HCT116 (cell line): ENCODE measurements around the gene PCK2. TPM values are rescaled to one million over a fixed set of nuclear protein-coding genes. Genes with fewer than 3 reads are reported as not detected.

Experiments
- ATAC-seq: fragments of 200-7000 bp; cut with Tn5 transposase; 2 replicates; pipeline ENCODE4 v1.9.1; 2020; ENCODE audit warnings: mild to moderate bottlenecking, moderate library complexity
- BruUV-seq: library from RNA; stranded (reverse); fragments of 400-500 nt; replicated peaks from 2 replicates; lab custom pipeline; 2021; lab: Mats Ljungman, UMichigan
- CTCF ChIA-PET: fragments of 300-600 bp; sonication (Branson Sonifier 250); formaldehyde crosslinking; loops from one replicate; lab custom pipeline; 2021; ENCODE audit warnings: antibody characterized with exemption; lab: Charles Lee
- POLR2A ChIA-PET: fragments of 300-600, 350-600 bp; sonication (Branson Sonifier 250); formaldehyde crosslinking; loops from one replicate; lab custom pipeline; 2021; ENCODE audit warnings: antibody characterized with exemption; lab: Charles Lee
- RAD21 ChIA-PET, 2 experiments: fragments of 300-600 bp; sonication (Branson Sonifier 250); formaldehyde crosslinking; loops; one replicate each; lab custom pipeline; 2023; ENCODE audit warnings: low total read pairs in 2 of 2; ENCODE audit not compliant: uncharacterized antibody in 2 of 2, unreplicated experiment in 2 of 2, low non-redundant PET in 1 of 2; lab: Charles Lee
- DNase-seq: peaks from one replicate; pipeline ENCODE4 v3.0.0-alpha.2; 2010; ENCODE audit warnings: low read depth, low spot score
- H2AFZ ChIP-seq: fragments of 200-600 bp; shearing (Covaris generic), sonication (generic); 2 replicates; pipeline ENCODE4 v1.6.1; 2017; ENCODE audit warnings: low read depth, mixed run types, mixed read lengths, antibody characterized with exemption, low read length; ENCODE audit not compliant: poor library complexity, severe bottlenecking
- H3K27ac ChIP-seq: 2 replicates; pipeline ENCODE4 v1.5.1; 2012; ENCODE audit warnings: low read depth, low read length
- H3K27me3 ChIP-seq: fragments of 200-600 bp; sonication (generic); 2 replicates; pipeline ENCODE4 v1.6.1; 2016; ENCODE audit warnings: mixed run types, low read length, mixed read lengths; ENCODE audit not compliant: insufficient read depth
- H3K36me3 ChIP-seq, 2 experiments: fragments of 200-500 bp in 1 of 2; fragments of 200-600 bp in 1 of 2; sonication (Bioruptor generic) in 1 of 2; sonication (generic) in 1 of 2; 2 replicates each; pipeline versions ENCODE4 v1.5.1 to v1.6.1; 2014 to 2016; ENCODE audit warnings: low read length in 2 of 2, inconsistent platforms in 1 of 2, mixed read lengths in 1 of 2, mixed run types in 1 of 2; ENCODE audit not compliant: insufficient read depth in 2 of 2, control insufficient read depth in 1 of 2
- H3K4me1 ChIP-seq, 2 experiments: fragments of 200-600 bp in 1 of 2; sonication (generic) in 1 of 2; 2 replicates each; pipeline versions ENCODE4 v1.5.1 to v1.6.1; 2012 to 2017; ENCODE audit warnings: low read length in 2 of 2, inconsistent platforms in 1 of 2, mild to moderate bottlenecking in 1 of 2, mixed read lengths in 1 of 2, mixed run types in 1 of 2, moderate library complexity in 1 of 2; ENCODE audit not compliant: insufficient read depth in 2 of 2, control insufficient read depth in 1 of 2
- H3K4me2 ChIP-seq: fragments of 200-600 bp; sonication (generic); 2 replicates; pipeline ENCODE4 v1.6.1; 2017; ENCODE audit warnings: mixed run types, low read length, mixed read lengths
- H3K4me3 ChIP-seq, 2 experiments: fragments of 200-600 bp in 1 of 2; sonication (generic) in 1 of 2; replicated peaks in 1 of 2; 2 replicates each; pipeline ENCODE4 v1.5.1; 2011 to 2016; ENCODE audit warnings: low read length in 2 of 2, control low read depth in 1 of 2, low read depth in 1 of 2, mild to moderate bottlenecking in 1 of 2, mixed read lengths in 1 of 2, mixed run types in 1 of 2
- H3K79me2 ChIP-seq: fragments of 200-600 bp; sonication (generic); 2 replicates; pipeline ENCODE4 v1.6.1; 2017; ENCODE audit warnings: mild to moderate bottlenecking, mixed run types, low read length, moderate library complexity, mixed read lengths; ENCODE audit not compliant: insufficient read depth
- H3K9ac ChIP-seq: fragments of 200-600 bp; sonication (generic); 2 replicates; pipeline ENCODE4 v1.6.1; 2016; ENCODE audit warnings: low read length, mixed read lengths
- H3K9me2 ChIP-seq: fragments of 200-600 bp; sonication (generic), shearing (Covaris generic); 2 replicates; pipeline ENCODE4 v1.6.1; 2017; ENCODE audit warnings: mixed run types, mild to moderate bottlenecking, moderate library complexity; ENCODE audit not compliant: insufficient read depth
- H3K9me3 ChIP-seq, 2 experiments: fragments of 200-500 bp in 1 of 2; fragments of 200-600 bp in 1 of 2; sonication (Bioruptor generic) in 1 of 2; sonication (generic) in 1 of 2; 2 replicates each; pipeline ENCODE4 v1.6.1; 2014 to 2017; ENCODE audit warnings: low read length in 2 of 2, mixed read lengths in 2 of 2, inconsistent platforms in 1 of 2, low read depth in 1 of 2, mild to moderate bottlenecking in 1 of 2, mixed run types in 1 of 2, moderate library complexity in 1 of 2; ENCODE audit not compliant: control insufficient read depth in 1 of 2, insufficient read depth in 1 of 2
- H4K20me1 ChIP-seq: fragments of 200-600 bp; sonication (generic), shearing (Covaris generic); 2 replicates; pipeline ENCODE4 v1.6.1; 2017; ENCODE audit warnings: mixed run types, mild to moderate bottlenecking, moderate library complexity; ENCODE audit not compliant: insufficient read depth
- CEBPB ChIP-seq: IDR thresholded peaks from 2 replicates; pipeline ENCODE4 v1.6.1; 2012; ENCODE audit warnings: low read depth
- ELF1 ChIP-seq: IDR thresholded peaks from 2 replicates; pipeline ENCODE4 v1.6.1; 2012; ENCODE audit warnings: low read depth, borderline replicate concordance
- EZH2 ChIP-seq: fragments of 200-600 bp; sonication (generic); IDR thresholded peaks from 2 replicates; pipeline ENCODE4 v1.6.1; 2017; ENCODE audit warnings: antibody characterized with exemption, mixed run types
- EZH2phosphoT487 ChIP-seq: fragments of 200-600 bp; IDR thresholded peaks from 2 replicates; pipeline ENCODE4 v1.6.1; 2018; ENCODE audit warnings: antibody characterized with exemption, borderline replicate concordance
- POLR2A ChIP-seq: IDR thresholded peaks from 2 replicates; pipeline ENCODE4 v1.7.0; 2011; ENCODE audit warnings: borderline replicate concordance; ENCODE audit not compliant: insufficient read depth, insufficient read length; ENCODE audit errors: extremely low read depth
- POLR2AphosphoS5 ChIP-seq: IDR thresholded peaks from 2 replicates; pipeline ENCODE4 v1.6.1; 2011; ENCODE audit warnings: mild to moderate bottlenecking, low read depth, low read length, moderate library complexity
- RAD21 ChIP-seq: IDR thresholded peaks from 2 replicates; pipeline ENCODE4 v1.6.1; 2012; ENCODE audit warnings: low read depth, mild to moderate bottlenecking
- SIN3A ChIP-seq: IDR thresholded peaks from 2 replicates; pipeline ENCODE4 v1.6.1; 2012; ENCODE audit warnings: low read depth
- SRF ChIP-seq: IDR thresholded peaks from 2 replicates; pipeline ENCODE4 v1.6.1; 2012; ENCODE audit warnings: low read depth
- intact Hi-C: fragments of 100-400 bp; cut with micrococcal nuclease; formaldehyde crosslinking; loops from 2 replicates; pipeline ENCODE4 v1.10.0; 2022
- total RNA-seq: library from RNA; stranded (reverse); gene quantifications from one replicate; pipeline ENCODE4 v1.2.1, GENCODE V29; 2021; ENCODE audit not compliant: unreplicated experiment

Gene PCK2
- total RNA-seq, 1 experiment from 2014 or later = 94.1 TPM

DNA sequence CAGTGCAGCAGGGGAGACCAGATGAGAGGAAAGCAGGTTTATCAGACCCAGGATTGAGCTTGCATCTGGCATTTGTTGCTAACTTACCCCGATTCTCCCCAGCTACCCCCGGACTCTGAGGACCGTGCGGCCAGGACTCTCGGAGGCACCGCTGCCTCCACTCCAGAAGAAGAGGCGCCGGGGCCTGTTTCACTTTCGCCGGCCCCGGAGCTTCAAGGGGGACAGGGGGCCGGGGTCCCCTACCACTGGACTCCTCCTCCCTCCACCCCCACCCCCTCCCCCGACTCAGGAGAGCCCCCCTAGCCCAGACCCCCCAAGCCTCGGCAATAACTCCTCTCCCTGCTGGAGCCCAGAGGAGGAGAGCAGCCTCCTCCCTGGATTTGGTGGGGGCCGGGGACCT is 29.3 kb upstream of the PCK2 start:
- H3K9ac ChIP-seq = no peak overlapping the region
- H3K4me1 ChIP-seq = no peaks in the 10 kb centered on the region
- no peak overlapping the region for H3K4me2 ChIP-seq
- H3K27ac ChIP-seq = no peak overlapping the region
- no TSS peak for BruUV-seq
- no peaks in the 10 kb centered on the region for H3K9me2 ChIP-seq
- DNase-seq (no peak), ATAC-seq (no peak)
- no peaks in the 10 kb centered on the region for H4K20me1 ChIP-seq
- CTCF ChIA-PET = no interaction called here
- RAD21 ChIA-PET = interaction anchor here in 1 of 2 experiments (0.5 kb wide), 1 partner anchor 166 kb away, joined by 6 read pairs; no protein-coding TSS in a partner anchor
- TF ChIP-seq EZH2 (no peak), RAD21 (no peak), CEBPB (no peak)
- no peak overlapping the region for H2AFZ ChIP-seq
- no peak overlapping the region for H3K4me3 ChIP-seq
- no peaks in the 10 kb centered on the region for H3K9me3 ChIP-seq
- POLR2A ChIA-PET = no interaction called here
- H3K36me3 ChIP-seq = no peaks in the 10 kb centered on the region
- intact Hi-C loops = no loop called here
- H3K79me2 ChIP-seq = no peaks in the 10 kb centered on the region
- no peaks in the 10 kb centered on the region for H3K27me3 ChIP-seq

DNA sequence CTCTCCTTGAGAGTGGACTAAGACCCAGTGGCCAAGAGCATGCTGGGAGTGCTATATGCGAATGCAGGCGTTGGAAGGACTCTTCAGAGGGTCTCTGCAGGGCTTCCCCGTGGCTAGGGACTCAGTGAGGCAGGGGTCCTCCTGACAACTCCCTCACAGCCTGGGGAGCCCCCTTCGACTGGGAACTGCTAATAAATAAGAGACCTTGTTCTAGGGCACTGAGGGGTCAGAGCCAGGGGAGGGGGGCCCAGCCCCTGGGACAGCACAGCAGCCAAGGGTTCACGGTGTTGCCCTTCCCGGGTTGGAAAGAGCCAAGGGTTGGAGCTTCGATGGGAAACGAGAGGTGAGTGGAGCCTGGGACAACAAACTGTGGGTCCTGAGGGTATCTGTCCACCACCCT is 28.7 kb upstream of the PCK2 start:
- TF ChIP-seq SIN3A (no peak), ELF1 (no peak), RAD21 (no peak), POLR2A (no peak), EZH2phosphoT487 (no peak), SRF (no peak), EZH2 (no peak), CEBPB (no peak), POLR2AphosphoS5 (no peak)
- Histone ChIP-seq H3K9ac (no peak overlapping the region), H2AFZ (no peak overlapping the region), H3K27ac (no peak overlapping the region), H3K27me3 (peaks cover 5% of the 10 kb centered on the region; the same call in 1 of the 2 replicates), H3K9me3 (no peaks in the 10 kb centered on the region), H3K79me2 (no peaks in the 10 kb centered on the region), H3K36me3 (no peaks in the 10 kb centered on the region), H3K4me2 (no peak overlapping the region), H3K9me2 (no peaks in the 10 kb centered on the region), H3K4me3 (no peak overlapping the region), H4K20me1 (no peaks in the 10 kb centered on the region), H3K4me1 (no peaks in the 10 kb centered on the region)
- intact Hi-C loops = no loop called here
- ChIA-PET RAD21 (no interaction called here), CTCF (no interaction called here), POLR2A (no interaction called here)
- no peak for ATAC-seq
- BruUV-seq = no TSS peak
- DNase-seq = no peak
